Cerebellar cortex (tissue), 1 donor: ENCODE results near the gene KPNB1.
A peak's percentile ranks its signal among the peaks of the same experiment; 100 is the strongest.

Source experiments
- DNase-seq: peaks from one replicate; pipeline ENCODE4 v3.0.0-alpha.2; 2015; ENCODE audit warnings: low spot score

KPNB1 gene

DNA sequence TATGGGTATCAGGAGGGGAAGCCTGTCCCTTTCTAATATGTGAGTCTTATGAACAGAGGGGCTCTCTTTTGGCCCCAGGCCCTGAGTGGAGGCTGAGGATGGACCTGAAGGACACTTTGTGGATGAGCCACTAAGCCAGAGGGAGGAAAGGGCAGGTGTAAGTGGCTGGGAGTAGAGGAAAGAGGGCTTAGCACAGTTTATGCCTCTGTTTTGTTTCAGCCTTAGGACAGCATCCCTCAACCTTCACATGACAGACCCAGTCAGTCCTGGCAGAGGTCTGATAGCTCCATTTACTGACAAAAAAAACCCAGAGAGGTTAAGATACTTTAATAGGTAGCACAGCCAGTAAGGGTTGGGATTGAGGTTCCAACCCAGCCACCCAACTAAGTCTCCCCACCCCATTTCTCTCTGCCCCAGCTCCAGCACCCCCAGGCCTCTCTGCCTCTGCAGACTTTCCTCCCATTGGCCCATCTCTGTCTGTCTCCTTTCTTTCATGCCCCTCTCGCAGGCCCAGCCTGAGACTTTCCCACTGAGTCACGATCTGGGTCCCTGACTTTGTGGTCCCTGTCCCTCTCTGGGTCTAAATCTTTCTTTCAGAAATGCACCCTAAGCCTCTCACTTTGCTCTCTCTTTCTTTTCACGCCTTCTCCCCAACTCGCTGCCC is 78.6 kb downstream of the KPNB1 start:
- no peak for DNase-seq

DNA sequence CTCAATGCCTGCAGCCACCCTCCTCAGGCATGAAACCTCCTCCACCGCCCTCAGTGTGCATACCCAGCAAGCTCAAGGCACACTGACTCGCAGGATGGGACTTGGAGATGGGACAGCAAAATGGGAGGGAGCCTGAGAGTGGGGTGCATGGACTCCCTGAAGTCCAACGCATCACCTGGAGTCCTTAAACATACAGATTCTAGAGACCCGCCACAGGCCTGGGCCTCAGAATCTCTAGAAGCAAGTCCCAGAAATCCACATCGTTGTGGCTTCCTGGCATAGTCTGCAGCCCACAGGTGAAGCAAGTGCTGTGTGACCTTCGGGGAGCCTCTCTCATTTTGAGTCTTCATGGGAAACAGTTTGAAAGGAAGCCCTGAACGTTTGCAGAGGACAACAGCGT is 79.8 kb downstream of the KPNB1 start:
- no peak for DNase-seq

DNA sequence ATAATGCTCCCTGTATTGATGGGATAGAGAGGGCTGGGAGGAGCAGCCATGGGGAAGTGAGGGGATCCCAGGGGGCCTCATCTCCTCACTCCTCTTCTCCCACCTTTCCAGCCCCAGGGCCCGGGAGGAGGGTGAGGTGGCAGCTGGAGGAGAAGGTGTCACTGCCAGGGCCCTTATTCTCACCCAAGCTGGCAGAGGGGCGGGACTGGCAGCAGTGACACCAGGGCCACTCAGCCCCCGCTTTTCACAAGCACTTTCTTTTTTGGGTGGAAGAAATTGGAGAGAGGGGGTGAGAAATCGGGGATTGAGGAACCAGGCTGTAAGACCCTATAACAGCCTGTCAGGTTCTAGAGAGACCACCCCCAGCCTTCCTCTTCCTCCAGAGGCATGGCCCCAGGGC is 81.0 kb downstream of the KPNB1 start:
- no peak for DNase-seq

DNA sequence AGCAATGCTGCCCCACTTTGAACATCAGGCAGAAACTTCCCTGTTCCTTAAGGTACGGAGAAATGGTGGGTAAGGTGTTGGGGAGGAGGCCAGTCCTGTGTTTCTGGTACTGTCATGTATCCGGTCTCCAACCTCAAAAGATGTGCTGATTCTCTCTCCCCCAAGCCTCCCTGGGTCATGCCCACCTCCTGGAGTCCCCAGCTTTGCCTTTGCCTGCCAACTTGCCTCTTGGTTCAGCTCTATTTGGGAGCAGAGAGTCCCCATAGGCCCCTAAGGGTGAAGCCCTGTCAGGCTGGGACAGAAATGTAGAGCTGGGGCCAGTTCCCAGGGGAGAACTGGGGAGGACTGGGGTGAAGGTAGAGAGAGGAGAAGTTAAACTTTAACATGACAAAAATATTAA is 81.7 kb downstream of the KPNB1 start:
- DNase-seq = no peak

DNA sequence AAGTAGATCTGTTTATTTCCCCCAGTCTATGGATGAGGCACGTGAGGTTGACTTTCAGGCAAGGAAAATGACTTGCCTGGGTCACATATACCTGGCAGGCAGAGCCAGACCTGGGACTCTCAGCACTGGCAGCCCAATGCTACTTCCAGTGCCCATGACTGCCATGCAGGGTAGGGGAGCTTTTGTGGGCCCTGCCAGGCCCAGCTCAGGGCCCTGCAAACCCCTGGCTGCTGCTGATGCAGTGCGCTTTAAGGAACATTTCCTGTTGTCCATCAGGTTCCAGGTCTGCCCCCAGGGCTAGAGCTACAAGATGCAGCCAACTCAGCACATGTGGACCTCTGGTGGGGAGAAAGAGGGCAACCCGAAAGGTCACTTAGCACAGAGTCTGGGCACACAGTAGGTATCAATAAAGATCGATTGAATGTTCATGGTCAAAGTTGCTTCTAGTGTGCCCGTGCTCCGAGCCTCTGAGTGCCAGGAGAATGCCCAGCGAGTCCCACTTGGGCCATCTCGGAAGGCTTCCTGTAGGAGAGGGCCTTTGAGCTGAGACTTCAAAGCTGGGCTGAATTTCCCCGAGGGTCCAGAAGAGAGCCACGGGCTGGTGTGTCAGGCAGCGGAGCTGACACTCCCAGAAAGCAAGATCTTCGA is 82.8 kb downstream of the KPNB1 start:
- no peak for DNase-seq

DNA sequence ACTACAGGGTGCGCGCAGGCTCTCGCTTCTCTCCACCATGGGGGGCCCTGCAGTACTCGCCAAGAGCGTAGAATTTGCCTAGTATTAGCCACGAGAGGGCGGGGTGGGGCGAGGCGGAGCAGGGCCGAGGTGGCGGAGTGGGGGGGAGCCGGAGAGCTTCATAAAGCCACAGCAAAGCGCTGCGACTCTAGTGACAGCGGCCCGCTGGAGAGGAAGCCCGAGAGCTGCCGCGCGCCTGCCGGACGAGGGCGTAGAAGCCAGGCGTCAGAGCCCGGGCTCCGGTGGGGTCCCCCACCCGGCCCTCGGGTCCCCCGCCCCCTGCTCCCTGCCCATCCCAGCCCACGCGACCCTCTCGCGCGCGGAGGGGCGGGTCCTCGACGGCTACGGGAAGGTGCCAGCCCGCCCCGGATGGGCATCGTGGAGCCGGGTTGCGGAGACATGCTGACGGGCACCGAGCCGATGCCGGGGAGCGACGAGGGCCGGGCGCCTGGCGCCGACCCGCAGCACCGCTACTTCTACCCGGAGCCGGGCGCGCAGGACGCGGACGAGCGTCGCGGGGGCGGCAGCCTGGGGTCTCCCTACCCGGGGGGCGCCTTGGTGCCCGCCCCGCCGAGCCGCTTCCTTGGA is 83.4 kb downstream of the KPNB1 start, which contains the start of gene TBX21:
Gene TBX21, plus strand, starts transcription at position 190 of the 627 bp plus-strand sequence. Its CDS starts 219 bp downstream, at position 409.
- peak; percentile 25 for DNase-seq

DNA sequence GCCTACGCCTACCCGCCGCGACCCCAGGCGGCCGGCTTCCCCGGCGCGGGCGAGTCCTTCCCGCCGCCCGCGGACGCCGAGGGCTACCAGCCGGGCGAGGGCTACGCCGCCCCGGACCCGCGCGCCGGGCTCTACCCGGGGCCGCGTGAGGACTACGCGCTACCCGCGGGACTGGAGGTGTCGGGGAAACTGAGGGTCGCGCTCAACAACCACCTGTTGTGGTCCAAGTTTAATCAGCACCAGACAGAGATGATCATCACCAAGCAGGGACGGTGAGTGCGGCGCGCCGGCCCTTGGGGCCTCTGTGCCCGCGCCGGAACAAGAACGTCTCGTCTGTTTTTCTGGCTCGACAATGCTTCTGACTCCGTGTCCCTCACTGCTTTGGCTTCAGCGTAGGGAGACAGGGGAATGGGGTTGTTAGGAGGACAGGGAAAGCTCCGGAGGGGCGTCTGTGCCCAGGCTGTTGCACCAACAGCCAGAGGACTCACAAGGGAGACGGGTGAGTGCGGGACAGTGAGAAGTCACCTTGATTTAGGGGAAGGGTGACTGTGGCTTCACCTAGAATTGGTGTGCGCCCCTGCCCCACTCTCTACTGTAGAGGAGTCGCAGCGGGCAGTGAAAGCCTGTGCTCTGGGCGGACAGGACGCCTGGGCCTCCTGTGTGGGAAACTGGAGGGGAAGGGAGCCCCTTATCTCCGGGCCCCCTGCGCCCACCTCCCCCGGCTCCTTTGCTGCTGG is 84.1 kb downstream of the KPNB1 start:
- no peak for DNase-seq

DNA sequence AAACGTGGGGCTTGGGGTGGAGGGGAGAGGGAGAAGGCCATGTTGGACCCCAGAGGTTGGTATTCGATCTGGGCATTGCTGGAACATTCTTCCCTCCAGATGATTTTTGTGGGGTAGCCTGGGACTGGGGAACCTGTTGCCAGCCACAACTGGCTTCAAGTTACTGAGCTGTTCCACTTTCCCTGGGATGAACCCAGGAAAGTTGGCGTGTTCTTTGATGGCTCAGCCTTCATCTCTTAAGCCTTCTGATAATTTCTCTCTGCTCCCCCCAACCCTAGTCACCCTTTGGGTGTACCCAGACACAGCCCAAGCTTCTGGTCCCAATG is 85.4 kb downstream of the KPNB1 start:
- no peak for DNase-seq
